HG03066 (cell line): Measurements from ENCODE around the gene TREX2.

ENCODE experiments used
- ATAC-seq: cut with Tn5 transposase; IDR thresholded peaks from one replicate; pipeline ENCODE4 v1.9.1; 2021; ENCODE audit warnings: low read depth; ENCODE audit not compliant: unreplicated experiment

Gene TREX2

GRCh38 chrX:153457136-153457825, 11.4 kb upstream of the TREX2 start:
- ATAC-seq = no peak

GRCh38 chrX:153456704-153457103, 10.8 kb upstream of the TREX2 start:
- no peak for ATAC-seq

- ATAC-seq = no peak
Observed at GRCh38 chrX:153456161-153456560, 10.3 kb upstream of the TREX2 start.

- ATAC-seq = no peak
Observed at GRCh38 chrX:153455571-153455970, 9.7 kb upstream of the TREX2 start.

GRCh38 chrX:153454901-153455550, 9.2 kb upstream of the TREX2 start:
- ATAC-seq = no peak

GRCh38 chrX:153450949-153451277, 5.1 kb upstream of the TREX2 start:
- ATAC-seq = no peak

- ATAC-seq = no peak
Observed at GRCh38 chrX:153450114-153450948, 4.5 kb upstream of the TREX2 start.

GRCh38 chrX:153449368-153450113, 3.7 kb upstream of the TREX2 start:
- ATAC-seq = no peak

GRCh38 chrX:153448556-153449367, 2.9 kb upstream of the TREX2 start:
- no peak for ATAC-seq

GRCh38 chrX:153447581-153447960, 1.7 kb upstream of the TREX2 start:
- no peak for ATAC-seq

GRCh38 chrX:153446950-153447580, 1.2 kb upstream of the TREX2 start:
- no peak for ATAC-seq

GRCh38 chrX:153446636-153446936, 730 bp upstream of the TREX2 start:
- ATAC-seq = no peak

- no peak for ATAC-seq
Observed at GRCh38 chrX:153445106-153445855, 575 bp downstream of the TREX2 start.

- no peak for ATAC-seq
Observed at GRCh38 chrX:153444333-153445011, 1.4 kb downstream of the TREX2 start.

- no peak for ATAC-seq
Observed at GRCh38 chrX:153443476-153444332, 2.2 kb downstream of the TREX2 start.

- ATAC-seq = no peak
Observed at GRCh38 chrX:153442463-153442862, 3.4 kb downstream of the TREX2 start.

GRCh38 chrX:153441981-153442380, 3.9 kb downstream of the TREX2 start:
- no peak for ATAC-seq

GRCh38 chrX:153441296-153441695, 4.6 kb downstream of the TREX2 start:
- ATAC-seq = no peak
